ENCODE measurements around the gene ATAD3B. TPM values are rescaled to one million over a fixed set of nuclear protein-coding genes. Genes with fewer than 3 reads are reported as not detected.
A peak's percentile ranks its signal among the peaks of the same experiment; 100 is the strongest.

The ATAD3B gene
- total RNA-seq, 2 donors from 2014 or later, result 15.4 to 30.9 TPM

GRCh38 chr1:1540090-1540817, 68.7 kb downstream of the ATAD3B start, which contains the start of gene TMEM240:
TSS of gene TMEM240 (minus strand) at chr1:1540624. CDS start at chr1:1540346, 278 bp downstream.
- H3K27me3 ChIP-seq (replicated peaks; ENCODE audit: insufficient read depth), result no peaks in the 10 kb centered on the region
- H3K36me3 ChIP-seq, result peaks cover 8% of the 10 kb centered on the region
- ATAC-seq (ENCODE audit: insufficient number of reproducible peaks, low FRiP score, low read depth) (peak; percentile 50), DNase-seq (ENCODE audit: low spot score) (peak; percentile 20)
- H3K27ac ChIP-seq, result peak within 1 kb of the TSS; percentile 58 to 71
- TF ChIP-seq, protein P1, sequence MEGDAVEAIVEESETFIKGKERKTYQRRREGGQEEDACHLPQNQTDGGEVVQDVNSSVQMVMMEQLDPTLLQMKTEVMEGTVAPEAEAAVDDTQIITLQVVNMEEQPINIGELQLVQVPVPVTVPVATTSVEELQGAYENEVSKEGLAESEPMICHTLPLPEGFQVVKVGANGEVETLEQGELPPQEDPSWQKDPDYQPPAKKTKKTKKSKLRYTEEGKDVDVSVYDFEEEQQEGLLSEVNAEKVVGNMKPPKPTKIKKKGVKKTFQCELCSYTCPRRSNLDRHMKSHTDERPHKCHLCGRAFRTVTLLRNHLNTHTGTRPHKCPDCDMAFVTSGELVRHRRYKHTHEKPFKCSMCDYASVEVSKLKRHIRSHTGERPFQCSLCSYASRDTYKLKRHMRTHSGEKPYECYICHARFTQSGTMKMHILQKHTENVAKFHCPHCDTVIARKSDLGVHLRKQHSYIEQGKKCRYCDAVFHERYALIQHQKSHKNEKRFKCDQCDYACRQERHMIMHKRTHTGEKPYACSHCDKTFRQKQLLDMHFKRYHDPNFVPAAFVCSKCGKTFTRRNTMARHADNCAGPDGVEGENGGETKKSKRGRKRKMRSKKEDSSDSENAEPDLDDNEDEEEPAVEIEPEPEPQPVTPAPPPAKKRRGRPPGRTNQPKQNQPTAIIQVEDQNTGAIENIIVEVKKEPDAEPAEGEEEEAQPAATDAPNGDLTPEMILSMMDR (IDR thresholded peaks at IDR 0.05), result no peak
- H3K9me3 ChIP-seq, result no peaks in the 10 kb centered on the region
- peak within 1 kb of the TSS; percentile 79 for H3K4me3 ChIP-seq
- H3K4me1 ChIP-seq (ENCODE audit: control insufficient read depth in 1 of 2, low read depth in 2 of 2), result peaks cover 10 to 19% of the 10 kb centered on the region in 2 donors

DNA sequence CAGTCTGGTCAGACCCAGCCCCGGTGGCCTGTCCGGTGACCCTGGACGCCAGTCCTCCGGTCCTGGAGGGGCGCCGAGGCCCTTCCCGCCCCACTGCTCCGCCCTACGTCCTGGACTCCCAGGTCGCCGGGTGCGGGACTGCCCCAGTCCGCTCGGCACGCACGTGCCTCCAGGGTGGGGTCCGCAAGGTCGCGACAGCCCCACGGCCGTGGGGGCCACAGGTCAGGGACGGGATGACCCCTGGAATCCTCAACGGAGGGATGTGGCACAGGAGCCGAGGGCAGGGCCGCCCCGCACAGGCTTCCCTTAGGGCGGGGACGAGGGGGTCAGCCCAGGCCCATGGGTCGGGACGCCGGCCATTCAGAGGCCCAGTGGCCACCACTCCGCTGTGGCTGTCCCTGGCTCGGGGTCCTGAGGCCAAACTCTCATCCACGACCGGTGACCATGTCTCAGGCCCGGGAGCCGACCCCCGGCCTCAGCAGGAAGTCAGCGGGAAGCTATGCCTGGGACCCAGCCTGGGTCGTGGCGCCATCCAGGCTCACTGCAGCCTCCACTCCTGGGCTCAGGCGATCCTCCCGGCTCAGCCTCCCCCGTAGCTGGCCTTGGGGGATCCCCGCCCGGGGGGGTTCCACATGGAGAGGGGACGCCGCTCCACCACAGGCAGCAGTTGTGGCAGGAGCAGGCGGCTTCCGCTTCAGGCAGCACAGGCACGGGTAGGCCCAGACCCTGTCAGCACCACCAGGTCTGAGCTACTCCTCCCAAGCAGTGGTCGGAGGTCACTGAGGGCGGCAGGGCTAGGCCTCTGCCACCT, 69.5 kb downstream of the ATAD3B start:
- ATAC-seq (ENCODE audit: insufficient number of reproducible peaks, low FRiP score, low read depth) (peak; percentile 31), DNase-seq (ENCODE audit: low spot score) (no peak)
- Histone ChIP-seq H3K4me1 (ENCODE audit: control insufficient read depth in 1 of 2, low read depth in 2 of 2) (peaks cover 10 to 19% of the 10 kb centered on the region in 2 donors), H3K27me3 (replicated peaks; ENCODE audit: insufficient read depth) (no peaks in the 10 kb centered on the region), H3K4me3 (peak overlapping the region; percentile 79), H3K36me3 (peaks cover 8% of the 10 kb centered on the region), H3K27ac (peak overlapping the region; percentile 58 to 71), H3K9me3 (no peaks in the 10 kb centered on the region)
- TF ChIP-seq, protein P1 (IDR thresholded peaks at IDR 0.05), result no peak

GRCh38 chr1:1541956-1542765, 70.6 kb downstream of the ATAD3B start:
- Histone ChIP-seq H3K27ac (no peak overlapping the region), H3K27me3 (replicated peaks; ENCODE audit: insufficient read depth) (no peaks in the 10 kb centered on the region), H3K36me3 (peaks cover 9% of the 10 kb centered on the region), H3K4me3 (no peak overlapping the region), H3K9me3 (no peaks in the 10 kb centered on the region), H3K4me1 (ENCODE audit: control insufficient read depth in 1 of 2, low read depth in 2 of 2) (peaks cover 10 to 19% of the 10 kb centered on the region in 2 donors)
- no peak for ATAC-seq (ENCODE audit: insufficient number of reproducible peaks, low FRiP score, low read depth)
- TF ChIP-seq, protein P1 (IDR thresholded peaks at IDR 0.05), result no peak
- DNase-seq (ENCODE audit: low spot score), result no peak

GRCh38 chr1:1542766-1543705, 71.5 kb downstream of the ATAD3B start:
- Histone ChIP-seq H3K27me3 (replicated peaks; ENCODE audit: insufficient read depth) (no peaks in the 10 kb centered on the region), H3K4me1 (ENCODE audit: control insufficient read depth in 1 of 2, low read depth in 2 of 2) (peaks cover 10 to 19% of the 10 kb centered on the region in 2 donors), H3K36me3 (peaks cover 12% of the 10 kb centered on the region), H3K27ac (no peak overlapping the region), H3K4me3 (no peak overlapping the region), H3K9me3 (no peaks in the 10 kb centered on the region)
- DNase-seq (ENCODE audit: low spot score), result no peak
- TF ChIP-seq, protein P1 (IDR thresholded peaks at IDR 0.05), result no peak
- no peak for ATAC-seq (ENCODE audit: insufficient number of reproducible peaks, low FRiP score, low read depth)

Data from thoracic aorta (tissue), 2 donors.